ENCODE measurements around the gene VOPP1.
"Not testable (repeated sequence)": the region's sequence is repeated elsewhere in the genome, so short reads cannot be mapped to it uniquely, and the experiment has no call there.

VOPP1 gene

GRCh38 chr7:55590517-55591281 is 18.4 kb upstream of the VOPP1 start:
- H3K27ac Mint-ChIP-seq: no peak overlapping the region
- H3K4me3 Mint-ChIP-seq: no peak overlapping the region
- H3K4me1 Mint-ChIP-seq: no peaks in the 10 kb centered on the region
- DNase-seq: no peak
- no peaks in the 10 kb centered on the region for H3K27me3 Mint-ChIP-seq
- ATAC-seq: no peak
- H3K9me3 Mint-ChIP-seq: no peaks in the 10 kb centered on the region
- H3K36me3 Mint-ChIP-seq (ENCODE audit: low read depth): no peaks in the 10 kb centered on the region

GRCh38 chr7:55589905-55590304 is 17.6 kb upstream of the VOPP1 start:
- no peak for ATAC-seq
- DNase-seq: no peak
- H3K9me3 Mint-ChIP-seq: no peaks in the 10 kb centered on the region
- H3K4me3 Mint-ChIP-seq: no peak overlapping the region
- no peaks in the 10 kb centered on the region for H3K36me3 Mint-ChIP-seq (ENCODE audit: low read depth)
- no peak overlapping the region for H3K27ac Mint-ChIP-seq
- H3K27me3 Mint-ChIP-seq: no peaks in the 10 kb centered on the region
- no peaks in the 10 kb centered on the region for H3K4me1 Mint-ChIP-seq

- Mint-ChIP-seq H3K27me3 (no peaks in the 10 kb centered on the region), H3K27ac (no peak overlapping the region), H3K36me3 (ENCODE audit: low read depth) (no peaks in the 10 kb centered on the region), H3K4me1 (no peaks in the 10 kb centered on the region), H3K4me3 (no peak overlapping the region), H3K9me3 (no peaks in the 10 kb centered on the region)
- no peak for DNase-seq
- no peak for ATAC-seq
Measured at GRCh38 chr7:55588976-55589604, 16.8 kb upstream of the VOPP1 start.

GRCh38 chr7:55588379-55588699 is 16.0 kb upstream of the VOPP1 start:
- no peak for DNase-seq
- no peaks in the 10 kb centered on the region for H3K4me1 Mint-ChIP-seq

GRCh38 chr7:55587687-55588378 is 15.5 kb upstream of the VOPP1 start:
- Mint-ChIP-seq H3K4me1 (no peaks in the 10 kb centered on the region), H3K9me3 (no peaks in the 10 kb centered on the region), H3K27ac (no peak overlapping the region), H3K4me3 (no peak overlapping the region), H3K36me3 (ENCODE audit: low read depth) (no peaks in the 10 kb centered on the region), H3K27me3 (no peaks in the 10 kb centered on the region)
- no peak for ATAC-seq
- no peak for DNase-seq

More at GRCh38 chr7:55588379-55588699, 16.0 kb upstream of the VOPP1 start:
- no peak for ATAC-seq
- H3K36me3 Mint-ChIP-seq (ENCODE audit: low read depth): no peaks in the 10 kb centered on the region
- no peak overlapping the region for H3K4me3 Mint-ChIP-seq
- H3K9me3 Mint-ChIP-seq: no peaks in the 10 kb centered on the region
- no peak overlapping the region for H3K27ac Mint-ChIP-seq
- H3K27me3 Mint-ChIP-seq: no peaks in the 10 kb centered on the region

- H3K9me3 Mint-ChIP-seq; ATAC-seq; H3K4me3 Mint-ChIP-seq; H3K4me1 Mint-ChIP-seq; DNase-seq; H3K27ac Mint-ChIP-seq; H3K36me3 Mint-ChIP-seq (ENCODE audit: low read depth); H3K27me3 Mint-ChIP-seq: not testable (repeated sequence)
Measured at GRCh38 chr7:55582656-55583055, 10.4 kb upstream of the VOPP1 start.

- no peaks in the 10 kb centered on the region for H3K27me3 Mint-ChIP-seq
- peaks cover 33% of the 10 kb centered on the region for H3K4me1 Mint-ChIP-seq
- ATAC-seq (no peak), DNase-seq (no peak)
- H3K27ac Mint-ChIP-seq: no peak overlapping the region
- H3K36me3 Mint-ChIP-seq (ENCODE audit: low read depth): no peaks in the 10 kb centered on the region
- H3K9me3 Mint-ChIP-seq: no peaks in the 10 kb centered on the region
- H3K4me3 Mint-ChIP-seq: no peak overlapping the region
Measured at GRCh38 chr7:55576753-55577152, 4.5 kb upstream of the VOPP1 start.

GRCh38 chr7:55575733-55576132 is 3.4 kb upstream of the VOPP1 start:
- no peak overlapping the region for H3K4me3 Mint-ChIP-seq
- no peak for ATAC-seq
- H3K27me3 Mint-ChIP-seq: no peaks in the 10 kb centered on the region
- no peak overlapping the region for H3K27ac Mint-ChIP-seq
- DNase-seq: no peak
- peaks cover 35% of the 10 kb centered on the region for H3K4me1 Mint-ChIP-seq
- no peaks in the 10 kb centered on the region for H3K36me3 Mint-ChIP-seq (ENCODE audit: low read depth)
- no peaks in the 10 kb centered on the region for H3K9me3 Mint-ChIP-seq

- Mint-ChIP-seq H3K27ac (no peak overlapping the region), H3K4me3 (no peak overlapping the region), H3K36me3 (ENCODE audit: low read depth) (peaks cover 3% of the 10 kb centered on the region), H3K27me3 (no peaks in the 10 kb centered on the region), H3K4me1 (peaks cover 41% of the 10 kb centered on the region), H3K9me3 (no peaks in the 10 kb centered on the region)
- ATAC-seq: no peak
- no peak for DNase-seq
Measured at GRCh38 chr7:55575098-55575497, 2.8 kb upstream of the VOPP1 start.

GRCh38 chr7:55574051-55574717 is 1.9 kb upstream of the VOPP1 start:
- Mint-ChIP-seq H3K27me3 (no peaks in the 10 kb centered on the region), H3K4me1 (peaks cover 50% of the 10 kb centered on the region), H3K9me3 (no peaks in the 10 kb centered on the region), H3K4me3 (peak overlapping the region; percentile 64), H3K36me3 (ENCODE audit: low read depth) (peaks cover 3% of the 10 kb centered on the region), H3K27ac (peak overlapping the region; percentile 71)
- DNase-seq (no peak), ATAC-seq (peak; percentile 18)

- Mint-ChIP-seq H3K27ac (peak overlapping the region; percentile 77), H3K9me3 (no peaks in the 10 kb centered on the region), H3K4me1 (peaks cover 58% of the 10 kb centered on the region), H3K36me3 (ENCODE audit: low read depth) (peaks cover 3% of the 10 kb centered on the region), H3K27me3 (no peaks in the 10 kb centered on the region), H3K4me3 (peak overlapping the region; percentile 80)
- DNase-seq (no peak), ATAC-seq (no peak)
Measured at GRCh38 chr7:55573234-55573900, 1.1 kb upstream of the VOPP1 start.

- peak overlapping the region; percentile 92 for H3K27ac Mint-ChIP-seq
- H3K4me3 Mint-ChIP-seq: peak overlapping the region; percentile 89
- peak; percentile 1 for ATAC-seq
- H3K36me3 Mint-ChIP-seq (ENCODE audit: low read depth): peaks cover 8% of the 10 kb centered on the region
- peak; percentile 70 for DNase-seq
- H3K9me3 Mint-ChIP-seq: no peaks in the 10 kb centered on the region
- peaks cover 74% of the 10 kb centered on the region for H3K4me1 Mint-ChIP-seq
- H3K27me3 Mint-ChIP-seq: no peaks in the 10 kb centered on the region
Measured at GRCh38 chr7:55571511-55572377, 558 bp downstream of the VOPP1 start.

- DNase-seq (no peak), ATAC-seq (no peak)
Measured at GRCh38 chr7:55570939-55571338, 1.4 kb downstream of the VOPP1 start.

More at GRCh38 chr7:55570939-55571338, 1.4 kb downstream of the VOPP1 start:
- peak overlapping the region; percentile 89 for H3K4me3 Mint-ChIP-seq
- H3K27me3 Mint-ChIP-seq: no peaks in the 10 kb centered on the region
- H3K27ac Mint-ChIP-seq: peak overlapping the region; percentile 92
- no peaks in the 10 kb centered on the region for H3K9me3 Mint-ChIP-seq
- H3K4me1 Mint-ChIP-seq: peaks cover 79% of the 10 kb centered on the region
- peaks cover 9% of the 10 kb centered on the region for H3K36me3 Mint-ChIP-seq (ENCODE audit: low read depth)
